Measurements from ENCODE around the gene FBXO24.

The FBXO24 gene

GRCh38 chr7:100626530-100627237 lies 40.6 kb downstream of the FBXO24 start:
- DNase-seq = peak in 1 of 2 donors; percentile 58

DNA sequence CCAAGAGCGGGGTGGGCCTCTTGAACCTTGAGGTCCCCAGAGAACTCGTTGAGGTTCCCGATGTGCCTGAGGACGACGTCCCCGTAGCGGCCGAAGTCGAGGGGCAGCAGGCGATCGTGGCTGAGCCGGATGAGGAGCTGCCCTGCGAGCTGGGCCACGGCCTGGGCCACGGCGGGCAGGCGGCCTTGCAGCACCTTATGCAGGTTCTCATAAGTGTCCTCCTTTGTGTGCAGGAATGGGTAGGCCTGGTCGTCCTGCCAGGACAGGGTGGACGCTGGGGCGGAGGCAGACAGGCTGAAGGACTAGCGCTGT lies 41.1 kb downstream of the FBXO24 start:
- no peak for DNase-seq

GRCh38 chr7:100629117-100629716 lies 43.1 kb downstream of the FBXO24 start:
- DNase-seq = no peak

GRCh38 chr7:100630066-100630465 lies 43.9 kb downstream of the FBXO24 start:
- DNase-seq = no peak

DNA sequence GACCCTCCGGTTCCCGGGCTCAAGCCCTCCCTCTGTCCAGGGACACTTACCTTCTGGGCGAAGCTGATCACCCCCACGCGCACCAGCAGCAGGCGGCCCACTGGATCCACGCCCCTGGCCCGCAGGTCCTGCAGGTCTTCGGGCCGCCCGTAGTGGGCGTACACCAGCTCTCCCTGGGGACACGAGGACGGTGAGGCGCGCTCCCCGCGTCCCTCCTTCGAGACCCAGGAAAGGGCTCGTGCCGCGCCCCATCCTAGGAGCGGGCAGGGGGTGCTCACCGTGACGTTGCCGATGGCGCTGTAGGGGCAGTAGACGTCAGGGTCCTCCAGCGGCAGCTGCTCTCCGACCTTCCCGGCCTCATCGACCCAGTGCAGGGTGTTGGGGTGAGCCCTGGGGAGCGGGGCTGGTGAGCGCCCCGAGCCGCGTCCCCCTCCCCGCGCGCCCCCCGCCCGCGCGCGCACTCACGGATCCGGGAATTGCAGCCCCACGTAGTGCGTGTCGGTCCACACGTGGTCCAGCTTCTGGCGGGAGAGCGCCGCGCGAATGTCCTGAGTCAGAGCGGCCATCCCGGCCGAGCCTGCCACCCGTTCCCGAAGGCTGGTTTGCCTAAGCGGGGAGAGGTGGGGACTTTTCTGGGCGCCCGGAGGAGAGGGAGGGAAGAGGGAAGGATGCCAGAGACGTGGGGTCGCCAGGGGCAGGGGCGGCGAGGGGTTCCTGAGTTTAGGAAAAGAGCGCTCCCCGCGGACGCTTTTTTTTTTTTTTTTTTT lies 47.0 kb downstream of the FBXO24 start:
- no peak for DNase-seq

DNA sequence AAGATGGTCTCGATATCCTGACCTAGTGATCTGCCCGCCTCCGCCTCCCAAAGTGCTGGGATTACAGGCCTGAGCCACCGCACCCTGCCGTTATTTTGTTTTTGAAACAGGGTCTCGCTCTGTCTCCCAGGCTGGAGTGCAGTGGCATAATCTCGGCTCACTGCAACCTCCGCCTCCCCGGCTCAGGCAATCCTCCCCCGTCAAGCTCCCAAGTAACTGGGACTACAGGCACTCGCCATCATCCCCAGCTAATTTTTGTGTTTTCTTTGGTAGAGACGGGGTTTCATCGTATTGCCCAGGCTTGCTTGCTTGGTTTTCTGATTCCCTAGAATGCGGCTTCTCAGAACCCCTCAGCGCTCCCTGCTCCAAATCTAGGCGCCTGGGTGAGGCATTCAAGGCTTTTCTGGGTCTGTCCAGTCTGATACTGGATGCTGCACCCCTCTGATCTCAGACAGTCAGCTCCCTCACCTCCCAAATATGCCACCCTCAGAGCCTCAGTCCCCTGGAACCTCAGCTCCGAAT lies 53.9 kb downstream of the FBXO24 start:
- DNase-seq = no peak

GRCh38 chr7:100640517-100641440 lies 54.7 kb downstream of the FBXO24 start:
- no peak for DNase-seq

- no peak for DNase-seq
These were observed 55.3 kb downstream of the FBXO24 start, which contains the start of gene TFR2 for GRCh38 chr7:100641463-100641859. Gene TFR2, minus strand, starts transcription at chr7:100641552. Its CDS starts 43 bp downstream, at chr7:100641509.

- DNase-seq = no peak
These were observed 55.9 kb downstream of the FBXO24 start for GRCh38 chr7:100641860-100642533.

GRCh38 chr7:100642534-100642907 lies 56.4 kb downstream of the FBXO24 start:
- no peak for DNase-seq

DNA sequence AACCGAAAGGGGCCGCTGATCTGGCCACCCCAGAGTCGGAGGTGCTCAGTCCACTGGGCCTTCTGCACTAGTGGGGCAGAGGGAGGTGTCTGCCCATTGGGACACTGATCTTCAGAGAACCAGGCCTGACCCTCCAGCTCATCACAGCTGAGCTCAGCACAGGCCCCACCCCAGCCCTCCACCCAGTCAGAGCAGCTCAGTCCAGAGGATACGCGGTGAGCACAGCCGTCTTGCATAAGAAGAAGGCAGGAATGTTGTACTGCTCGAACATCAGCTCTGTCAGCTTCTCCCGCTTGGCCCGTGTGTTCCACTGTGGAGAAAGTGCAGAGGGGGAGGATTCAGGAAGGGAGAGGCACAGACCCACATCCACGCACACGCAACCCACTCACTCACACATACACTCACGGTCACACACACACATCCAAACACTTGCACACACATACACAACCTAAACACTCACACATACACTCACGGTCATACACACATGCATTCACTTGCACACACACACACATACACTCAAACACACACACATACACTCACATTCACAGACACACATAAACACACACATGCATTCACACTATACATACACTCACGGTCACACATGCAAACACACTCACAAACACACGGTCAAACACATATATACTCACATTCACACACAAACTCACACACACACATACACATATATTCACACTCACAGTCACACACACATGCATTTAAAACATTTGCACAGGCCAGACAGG lies 63.9 kb downstream of the FBXO24 start:
- DNase-seq = no peak
